Loucy (cell line): ENCODE data around the gene C5orf52.

Source experiments
- CTCF ChIP-seq: fragments of 200-600 bp; sonication (generic); conservative IDR thresholded peaks from 2 replicates; pipeline ENCODE4 v1.5.1; 2014; ENCODE audit warnings: mild to moderate bottlenecking, antibody characterized with exemption, low read length
- EZH2phosphoT487 ChIP-seq: fragments of 200-600 bp; IDR thresholded peaks from 2 replicates; pipeline ENCODE4 v1.6.1; 2018; ENCODE audit warnings: antibody characterized with exemption, mild to moderate bottlenecking, moderate library complexity, borderline replicate concordance

GRCh38 chr5:157713830-157714595 lies 42.7 kb downstream of the C5orf52 start:
- no peak for TF ChIP-seq CTCF
- TF ChIP-seq EZH2phosphoT487 = no peak
